AG10803 (cell line): ENCODE measurements around the gene PIP5KL1.

Experiments used
- DNase-seq: peaks from one replicate; pipeline ENCODE4 v3.0.0; 2010; ENCODE audit warnings: low read depth
- H3K4me3 ChIP-seq: 2 replicates; pipeline ENCODE4 v1.5.1; 2011; ENCODE audit warnings: mild to moderate bottlenecking, low read length, control low read depth
- CTCF ChIP-seq: conservative IDR thresholded peaks from 2 replicates; pipeline ENCODE4 v1.5.1; 2011; ENCODE audit warnings: mild to moderate bottlenecking, low read length, control low read depth, inconsistent platforms

PIP5KL1 gene

GRCh38 chr9:127945338-127945737, 14.8 kb upstream of the PIP5KL1 start:
- H3K4me3 ChIP-seq = no peak overlapping the region
- no peak for DNase-seq
- TF ChIP-seq CTCF = no peak

GRCh38 chr9:127944586-127945218, 14.1 kb upstream of the PIP5KL1 start:
- H3K4me3 ChIP-seq = no peak overlapping the region
- TF ChIP-seq CTCF = no peak
- DNase-seq = no peak

- H3K4me3 ChIP-seq = no peak overlapping the region
- DNase-seq = peak; percentile 71
- peak; percentile 86 for TF ChIP-seq CTCF
Observed at GRCh38 chr9:127943731-127944144, 13.2 kb upstream of the PIP5KL1 start.

GRCh38 chr9:127943011-127943662, 12.6 kb upstream of the PIP5KL1 start:
- no peak for DNase-seq
- H3K4me3 ChIP-seq = no peak overlapping the region
- TF ChIP-seq CTCF = no peak

- peak; percentile 68 for DNase-seq
- no peak overlapping the region for H3K4me3 ChIP-seq
- TF ChIP-seq CTCF = peak; percentile 77
Observed at GRCh38 chr9:127942216-127943010, 11.8 kb upstream of the PIP5KL1 start.

GRCh38 chr9:127941961-127942215, 11.3 kb upstream of the PIP5KL1 start:
- no peak for DNase-seq
- no peak for TF ChIP-seq CTCF
- H3K4me3 ChIP-seq = no peak overlapping the region
